Uterus (tissue), 2 donors: ENCODE results near the gene SERPINE3.

Source experiments
- CTCF ChIP-seq, 4 experiments: fragments of 200-600 bp in 2 of 4; fragments of 450-650 bp in 2 of 4; sonication (generic) in 2 of 4; IDR thresholded peaks; one replicate each; pipeline ENCODE4 v1.5.1; 2016 to 2019; ENCODE audit warnings: antibody characterized with exemption in 4 of 4, mild to moderate bottlenecking in 2 of 4, moderate library complexity in 1 of 4
- POLR2A ChIP-seq, 2 donors: fragments of 450-650 bp; IDR thresholded peaks; one replicate each; pipeline ENCODE4 v1.6.1; 2016; ENCODE audit warnings: antibody characterized with exemption in 2 of 2, mild to moderate bottlenecking in 1 of 2, moderate library complexity in 1 of 2

- no peak for TF ChIP-seq CTCF (IDR thresholded peaks at IDR 0.05)
- no peak for TF ChIP-seq POLR2A (IDR thresholded peaks at IDR 0.05)
These were observed 6.9 kb downstream of the SERPINE3 start for GRCh38 chr13:51346397-51346796.
